HG03439 (cell line): Measurements from ENCODE around the gene ZFYVE16.
"Not testable (repeated sequence)": the region's sequence is repeated elsewhere in the genome, so short reads cannot be mapped to it uniquely, and the experiment has no call there.

ENCODE experiments used
- ATAC-seq: cut with Tn5 transposase; IDR thresholded peaks from one replicate; pipeline ENCODE4 v1.9.1; 2021; ENCODE audit warnings: mild to moderate bottlenecking, moderate library complexity; ENCODE audit not compliant: unreplicated experiment

Gene ZFYVE16

GRCh38 chr5:80409367-80409966 is 1.6 kb downstream of the ZFYVE16 start:
- no peak for ATAC-seq

- ATAC-seq: no peak
These were observed 3.8 kb downstream of the ZFYVE16 start for GRCh38 chr5:80411589-80412219.

- ATAC-seq: no peak
These were observed 6.2 kb downstream of the ZFYVE16 start for GRCh38 chr5:80414113-80414512.

- ATAC-seq: no peak
These were observed 10.1 kb downstream of the ZFYVE16 start for GRCh38 chr5:80417973-80418372.

- ATAC-seq: not testable (repeated sequence)
These were observed 16.5 kb downstream of the ZFYVE16 start for GRCh38 chr5:80424365-80424764.

GRCh38 chr5:80435476-80435875 is 27.6 kb downstream of the ZFYVE16 start:
- ATAC-seq: no peak

GRCh38 chr5:80437326-80437725 is 29.5 kb downstream of the ZFYVE16 start:
- no peak for ATAC-seq

GRCh38 chr5:80438739-80439138 is 30.9 kb downstream of the ZFYVE16 start:
- ATAC-seq: no peak

GRCh38 chr5:80439213-80439612 is 31.3 kb downstream of the ZFYVE16 start:
- ATAC-seq: no peak

GRCh38 chr5:80442742-80443141 is 34.9 kb downstream of the ZFYVE16 start:
- ATAC-seq: no peak

- no peak for ATAC-seq
These were observed 45.5 kb downstream of the ZFYVE16 start for GRCh38 chr5:80453366-80453765.

- ATAC-seq: no peak
These were observed 55.4 kb downstream of the ZFYVE16 start for GRCh38 chr5:80463269-80463668.

GRCh38 chr5:80466669-80467485 is 59.0 kb downstream of the ZFYVE16 start:
- ATAC-seq: no peak

GRCh38 chr5:80468131-80468530 is 60.3 kb downstream of the ZFYVE16 start:
- ATAC-seq: no peak

GRCh38 chr5:80470631-80471030 is 62.8 kb downstream of the ZFYVE16 start:
- not testable (repeated sequence) for ATAC-seq

- no peak for ATAC-seq
These were observed 67.1 kb downstream of the ZFYVE16 start for GRCh38 chr5:80474929-80475328.

GRCh38 chr5:80479713-80480112 is 71.8 kb downstream of the ZFYVE16 start:
- ATAC-seq: no peak

- no peak for ATAC-seq
These were observed 72.5 kb downstream of the ZFYVE16 start for GRCh38 chr5:80480354-80480753.

- no peak for ATAC-seq
These were observed 73.4 kb downstream of the ZFYVE16 start for GRCh38 chr5:80481019-80481893.

GRCh38 chr5:80482578-80482977 is 74.7 kb downstream of the ZFYVE16 start:
- ATAC-seq: no peak

- no peak for ATAC-seq
These were observed 75.9 kb downstream of the ZFYVE16 start for GRCh38 chr5:80483636-80484232.
